ENCODE measurements around the gene RNF182. TPM values are rescaled to one million over a fixed set of nuclear protein-coding genes. Genes with fewer than 3 reads are reported as not detected.

The RNF182 gene
- total RNA-seq, 1 experiment from 2014 or later, result 3.7 TPM

- WGBS (ENCODE audit: extremely low coverage, insufficient read length, low lambda C conversion rate), result no CpG with 5 or more reads among the region's 4 CpGs
- H3K9me3 Mint-ChIP-seq, result no peaks in the 10 kb centered on the region
- no peak overlapping the region for H3K4ac ChIP-seq (ENCODE audit: low read depth, low read length)
Measured at GRCh38 chr6:13986700-13987399, 62.1 kb downstream of the RNF182 start.

More at GRCh38 chr6:13986700-13987399, 62.1 kb downstream of the RNF182 start:
- H3K23me2 ChIP-seq (ENCODE audit: insufficient read length, low read depth, low read length, poor library complexity, severe bottlenecking), result no peaks in the 10 kb centered on the region
- H4K20me1 ChIP-seq (ENCODE audit: control insufficient read depth, insufficient read depth, insufficient read length), result no peaks in the 10 kb centered on the region
- H4K91ac ChIP-seq (ENCODE audit: insufficient read length, low read depth, low read length), result no peak overlapping the region
- no peaks in the 10 kb centered on the region; the same call in 1 of the 2 replicates for H3K4me1 ChIP-seq (ENCODE audit: insufficient read depth, low read length)
- Mint-ChIP-seq H3K4me1 (peaks cover 0 to 5% of the 10 kb centered on the region in 2 experiments; a peak in 2 of 4 replicates), H3K27ac (no peak overlapping the region), H3K27me3 (ENCODE audit: low read depth) (no peaks in the 10 kb centered on the region; the same call in 1 of the 2 replicates), H3K36me3 (ENCODE audit: insufficient read depth in 1 of 3, low read depth in 3 of 3) (no peaks in the 10 kb centered on the region), H3K4me3 (no peak overlapping the region)
- no peak overlapping the region for H4K5ac ChIP-seq (ENCODE audit: insufficient read length, low read depth, low read length)
- H2BK5ac ChIP-seq (ENCODE audit: insufficient read length, low read length), result no peak overlapping the region
- no peak overlapping the region for H3K14ac ChIP-seq (ENCODE audit: insufficient read depth, low read length)
- H3K9me3 ChIP-seq (ENCODE audit: control insufficient read depth, low read depth, low read length), result no peaks in the 10 kb centered on the region
- H3K27ac ChIP-seq (ENCODE audit: insufficient read length, low read depth, low read length), result no peak overlapping the region
- TF ChIP-seq CTCF (conservative IDR thresholded peaks at IDR 0.05), result no peak
- no peak overlapping the region for H2BK12ac ChIP-seq (ENCODE audit: insufficient read length, low read depth, low read length)
- H3T11ph ChIP-seq (ENCODE audit: low read length), result no peak overlapping the region
- H2AK5ac ChIP-seq (ENCODE audit: insufficient read length, low read length), result no peak overlapping the region
- no peak overlapping the region for H3K56ac ChIP-seq (ENCODE audit: insufficient read length, low read depth, low read length)
- H2BK15ac ChIP-seq (ENCODE audit: low read depth, low read length), result no peak overlapping the region
- DNase-seq, result no peak
- H3K27me3 ChIP-seq (ENCODE audit: insufficient read depth, low read length), result no peaks in the 10 kb centered on the region
- no peaks in the 10 kb centered on the region for H3K79me1 ChIP-seq (ENCODE audit: insufficient read depth, low read depth, low read length, poor library complexity, severe bottlenecking)
- no peak overlapping the region for H3K18ac ChIP-seq (ENCODE audit: insufficient read length, low read depth, low read length)
- no peak overlapping the region for H2BK20ac ChIP-seq (ENCODE audit: low read depth, low read length, poor library complexity, severe bottlenecking)
- H3K79me2 ChIP-seq (ENCODE audit: insufficient read depth, low read length), result no peaks in the 10 kb centered on the region
- no peak overlapping the region for H4K8ac ChIP-seq (replicated peaks; ENCODE audit: insufficient read length, low read depth, low read length)
- H2AFZ ChIP-seq (ENCODE audit: low read length), result no peak overlapping the region
- H3K9ac ChIP-seq (ENCODE audit: extremely low read depth, insufficient read length, low read length), result no peak overlapping the region
- no peak overlapping the region for H3K4me2 ChIP-seq (ENCODE audit: insufficient read depth, insufficient read length, low read length)
- no peak overlapping the region for H3K23ac ChIP-seq (ENCODE audit: insufficient read length, low read depth, low read length)
- H2BK120ac ChIP-seq (ENCODE audit: low read depth, low read length, poor library complexity, severe bottlenecking), result no peak overlapping the region
